Common myeloid progenitor, CD34-positive (primary cell): ENCODE results near the gene RETSAT.
"Not testable (repeated sequence)": the region's sequence is repeated elsewhere in the genome, so short reads cannot be mapped to it uniquely, and the experiment has no call there.

Source experiments
- CTCF ChIA-PET: fragments of 350-600 bp; sonication (Branson Sonifier 250); formaldehyde crosslinking; loops from one replicate; lab custom pipeline; 2021; ENCODE audit warnings: antibody characterized with exemption; lab: Charles Lee
- POLR2A ChIA-PET: fragments of 350-600 bp; sonication (Branson Sonifier 250); formaldehyde crosslinking; loops from one replicate; lab custom pipeline; 2021; ENCODE audit warnings: antibody characterized with exemption; lab: Charles Lee
- DNase-seq, 3 donors: peaks; one replicate each; pipeline versions ENCODE4 v3.0.0 to v3.0.0-alpha.2; 2013
- H3K27ac ChIP-seq, 2 experiments: 1 replicate in 1 of 2; 2 replicates in 1 of 2; pipeline ENCODE4 v1.7.0; 2013; ENCODE audit warnings: inconsistent platforms in 2 of 2, low read length in 2 of 2, mild to moderate bottlenecking in 2 of 2, low read depth in 1 of 2, moderate library complexity in 1 of 2; ENCODE audit not compliant: severe bottlenecking in 2 of 2, insufficient read depth in 1 of 2, poor library complexity in 1 of 2
- H3K27me3 ChIP-seq, 5 experiments: replicated peaks in 2 of 5; 1 replicate in 3 of 5; 2 replicates in 2 of 5; pipeline versions ENCODE4 v1.6.1 to v1.7.0; 2013; ENCODE audit warnings: low read length in 4 of 5, mild to moderate bottlenecking in 2 of 5, moderate library complexity in 2 of 5, inconsistent platforms in 1 of 5; ENCODE audit not compliant: insufficient read depth in 5 of 5, control insufficient read depth in 4 of 5
- H3K36me3 ChIP-seq, 4 experiments: 1 replicate in 2 of 4; 2 replicates in 2 of 4; pipeline versions ENCODE4 v1.6.1 to v1.7.0; 2013; ENCODE audit warnings: low read length in 3 of 4, control low read depth in 1 of 4, mild to moderate bottlenecking in 1 of 4; ENCODE audit not compliant: control insufficient read depth in 4 of 4, insufficient read depth in 4 of 4
- H3K4me1 ChIP-seq, 4 experiments: 1 replicate in 3 of 4; 2 replicates in 1 of 4; pipeline versions ENCODE4 v1.6.1 to v1.7.1; 2013; ENCODE audit warnings: low read length in 3 of 4, mild to moderate bottlenecking in 3 of 4, control low read depth in 1 of 4, inconsistent platforms in 1 of 4, moderate library complexity in 1 of 4; ENCODE audit not compliant: control insufficient read depth in 4 of 4, insufficient read depth in 4 of 4; ENCODE audit errors: control extremely low read depth in 1 of 4
- H3K4me3 ChIP-seq, 7 experiments: 1 replicate in 4 of 7; 2 replicates in 3 of 7; pipeline versions ENCODE4 v1.5.1 to v1.7.0; 2013; ENCODE audit warnings: mild to moderate bottlenecking in 7 of 7, low read length in 6 of 7, moderate library complexity in 6 of 7, inconsistent platforms in 2 of 7, low read depth in 2 of 7, control low read depth in 1 of 7; ENCODE audit not compliant: insufficient read depth in 4 of 7, control insufficient read depth in 1 of 7; ENCODE audit errors: extremely low read depth in 1 of 7
- H3K9me3 ChIP-seq, 5 experiments: 1 replicate in 4 of 5; 2 replicates in 1 of 5; pipeline versions ENCODE4 v1.6.1 to v1.7.1; 2013; ENCODE audit warnings: low read length in 4 of 5, mild to moderate bottlenecking in 2 of 5, inconsistent platforms in 1 of 5, low read depth in 1 of 5, moderate library complexity in 1 of 5; ENCODE audit not compliant: control insufficient read depth in 4 of 5, insufficient read depth in 2 of 5; ENCODE audit errors: control extremely low read depth in 1 of 5
- WGBS: methylation state at CpG from one replicate; pipeline ENCODE4 v1.1.5; 2013; ENCODE audit not compliant: insufficient coverage; 5-methylcytosine and 5-hydroxymethylcytosine counted together

The RETSAT gene

DNA sequence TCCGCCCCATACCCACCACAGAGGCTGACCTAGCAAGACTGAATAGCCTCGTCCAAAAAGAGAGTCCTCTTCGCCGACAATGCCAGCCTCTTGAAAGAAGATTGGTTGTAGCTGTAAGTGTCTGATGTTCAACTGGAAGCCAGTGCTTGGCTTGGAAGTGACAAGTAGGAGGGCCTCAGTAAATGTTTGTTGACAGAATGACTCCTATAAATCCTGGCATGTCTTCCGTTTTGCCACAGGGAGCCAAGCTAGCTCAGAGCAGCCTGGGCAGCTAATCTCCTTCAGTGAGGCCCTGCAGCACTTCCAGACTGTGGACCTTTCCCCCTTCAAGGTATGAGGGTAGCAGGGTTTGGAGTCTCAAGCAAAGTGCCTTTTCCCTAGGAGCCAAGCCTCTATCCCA lies 15.2 kb upstream of the RETSAT start:
- no peak overlapping the region for H3K4me3 ChIP-seq
- no peak overlapping the region for H3K27ac ChIP-seq
- no peak for DNase-seq
- peaks cover 6 to 13% (median 9%) of the 10 kb centered on the region in 4 experiments for H3K36me3 ChIP-seq
- H3K9me3 ChIP-seq, result no peaks in the 10 kb centered on the region
- peaks cover 0 to 6% (median 0%) of the 10 kb centered on the region in 4 experiments for H3K4me1 ChIP-seq
- 89% methylated on average over 4 of the region's 5 CpGs for WGBS
- H3K27me3 ChIP-seq, result no peaks in the 10 kb centered on the region
- CTCF ChIA-PET, result interaction anchor here (1.1 to 1.9 kb wide), 4 partner anchors 15 to 186 kb away, joined by 3 to 7 read pairs (median 4); no protein-coding TSS in a partner anchor
- POLR2A ChIA-PET, result interaction anchor here (0.9 kb wide), 1 partner anchor 15 kb away, joined by 3 read pairs; no protein-coding TSS in a partner anchor

DNA sequence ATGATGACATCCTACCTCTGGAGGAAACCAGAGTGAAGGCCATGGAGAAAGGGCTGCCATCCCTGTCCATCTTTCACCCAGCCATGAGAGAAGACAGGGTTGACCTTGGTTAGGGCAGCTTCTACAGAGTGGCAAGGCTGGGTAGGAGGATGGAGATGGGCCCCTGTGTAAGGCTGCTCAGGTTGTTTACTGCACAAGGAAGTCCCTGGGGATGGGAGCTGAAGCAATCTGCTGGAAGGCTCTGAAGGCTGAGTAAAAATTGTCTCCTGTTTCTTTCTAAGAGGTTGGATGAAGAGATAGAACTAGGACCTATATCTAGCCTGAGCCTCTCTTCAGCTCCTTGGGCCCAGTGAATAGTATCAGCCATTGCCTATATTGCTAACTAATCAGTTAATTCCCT lies 14.6 kb upstream of the RETSAT start:
- Histone ChIP-seq H3K4me1 (peaks cover 0 to 6% (median 0%) of the 10 kb centered on the region in 4 experiments), H3K9me3 (no peaks in the 10 kb centered on the region), H3K4me3 (no peak overlapping the region), H3K27me3 (no peaks in the 10 kb centered on the region), H3K36me3 (peaks cover 6 to 12% (median 8%) of the 10 kb centered on the region in 4 experiments), H3K27ac (no peak overlapping the region)
- CTCF ChIA-PET, result interaction anchor here (1.1 kb wide), 1 partner anchor 43 kb away, joined by 3 read pairs; no protein-coding TSS in a partner anchor
- POLR2A ChIA-PET, result no interaction called here
- no peak for DNase-seq

DNA sequence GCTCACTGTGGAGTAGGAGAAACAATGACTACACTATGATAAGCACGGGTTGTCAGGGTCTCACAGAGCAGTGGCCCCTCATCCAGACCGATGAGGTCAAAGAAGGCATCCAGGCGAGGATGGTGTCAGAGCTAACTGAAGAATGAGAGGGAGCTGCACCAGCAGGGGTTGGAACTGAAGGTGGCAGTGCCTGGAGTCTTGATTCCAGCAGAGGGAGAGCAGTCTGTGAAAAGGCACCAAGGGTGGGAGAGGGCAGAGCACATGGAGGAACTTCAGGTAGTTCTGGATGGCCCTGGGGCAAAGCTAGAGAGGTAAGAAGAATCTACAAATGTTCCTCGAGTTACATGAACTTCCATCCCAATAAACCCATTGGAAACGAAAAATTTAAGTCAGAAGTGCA lies 12.9 kb upstream of the RETSAT start:
- DNase-seq, result no peak
- ChIA-PET POLR2A (interaction anchor here (1.0 kb wide), 1 partner anchor 71 kb away, joined by 3 read pairs; no protein-coding TSS in a partner anchor), CTCF (interaction anchor here (1.1 to 3.5 kb wide), 3 partner anchors 10 to 40 kb away, joined by 3 to 12 read pairs (median 3); no protein-coding TSS in a partner anchor)
- Histone ChIP-seq H3K4me1 (peaks cover 0 to 6% (median 0%) of the 10 kb centered on the region in 4 experiments), H3K36me3 (peaks cover 9 to 15% (median 11%) of the 10 kb centered on the region in 4 experiments), H3K27ac (no peak overlapping the region), H3K9me3 (no peaks in the 10 kb centered on the region), H3K27me3 (no peaks in the 10 kb centered on the region), H3K4me3 (no peak overlapping the region)
- 94% methylated on average over 5 of the region's 5 CpGs for WGBS

DNA sequence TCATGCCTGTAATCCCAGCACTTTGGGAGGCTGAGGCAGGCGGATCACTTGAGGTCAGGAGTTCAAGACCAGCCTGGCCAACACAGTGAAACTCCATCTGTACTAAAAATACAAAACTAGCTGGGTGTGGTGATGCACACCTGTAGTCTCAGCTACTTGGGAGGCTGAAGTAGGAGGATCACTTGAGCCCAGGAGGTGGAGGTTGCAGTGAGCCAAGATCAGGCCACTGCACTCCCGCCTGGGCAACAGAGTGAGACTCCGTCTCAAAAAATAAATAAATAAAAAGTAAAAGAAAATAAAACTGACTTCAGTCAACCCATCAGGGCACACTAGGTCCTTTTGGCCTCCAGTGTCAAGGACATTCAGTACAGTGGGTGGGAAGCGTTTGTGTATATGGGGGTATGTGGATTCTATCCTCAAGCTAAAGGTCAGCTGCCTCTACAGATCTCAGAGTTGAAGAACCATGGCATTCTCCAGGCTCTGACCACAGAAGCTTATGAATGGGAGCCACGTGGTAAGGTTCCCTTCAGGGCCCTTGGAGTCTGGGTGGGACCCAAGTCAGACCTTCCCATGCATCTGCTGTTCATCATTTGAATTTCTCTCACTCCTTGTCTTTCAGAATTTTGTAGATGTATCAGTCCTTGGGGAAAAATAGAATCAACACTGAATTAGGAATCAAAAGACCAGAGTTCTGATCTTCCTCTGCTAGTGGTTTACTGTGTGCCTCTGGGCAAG lies 8.5 kb upstream of the RETSAT start:
- POLR2A ChIA-PET, H3K4me1 ChIP-seq, H3K4me3 ChIP-seq, H3K27ac ChIP-seq, DNase-seq, H3K9me3 ChIP-seq, H3K27me3 ChIP-seq: not testable (repeated sequence)
- 94% methylated on average over 2 of the region's 5 CpGs for WGBS
- CTCF ChIA-PET, result interaction anchor here (0.8 kb wide), 1 partner anchor 29 kb away, joined by 4 read pairs; no protein-coding TSS in a partner anchor
- H3K36me3 ChIP-seq, result peaks cover 6 to 20% (median 12%) of the 10 kb centered on the region in 4 experiments

DNA sequence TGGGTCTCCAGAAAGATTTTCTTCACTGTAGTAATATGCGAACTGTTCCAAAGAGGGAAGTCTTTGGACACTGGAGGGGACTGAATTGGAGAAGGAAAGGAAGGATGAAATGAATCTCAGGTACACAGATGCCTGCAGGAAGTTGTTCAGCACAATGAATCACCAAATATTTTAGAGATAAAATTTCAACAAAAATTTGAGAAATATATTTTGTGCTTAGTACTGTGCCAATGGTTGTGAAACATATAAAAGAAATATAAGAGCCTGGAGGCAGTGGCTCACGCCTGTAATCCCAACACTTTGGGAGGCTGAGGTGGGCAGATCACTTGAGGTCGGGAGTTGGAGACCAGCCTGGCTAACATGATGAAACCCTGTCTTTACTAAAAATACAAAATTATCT lies 3.4 kb upstream of the RETSAT start:
- CTCF ChIA-PET, result interaction anchor here (0.9 kb wide), 1 partner anchor 18 kb away, joined by 3 read pairs; no protein-coding TSS in a partner anchor
- no peak for DNase-seq
- Histone ChIP-seq H3K4me3 (no peak overlapping the region), H3K27me3 (no peaks in the 10 kb centered on the region), H3K4me1 (peaks cover 4 to 24% (median 22%) of the 10 kb centered on the region in 4 experiments), H3K36me3 (peaks cover 7 to 22% (median 11%) of the 10 kb centered on the region in 4 experiments), H3K27ac (no peak overlapping the region), H3K9me3 (no peaks in the 10 kb centered on the region)
- 100% methylated on average over 2 of the region's 3 CpGs for WGBS
- POLR2A ChIA-PET, result no interaction called here

DNA sequence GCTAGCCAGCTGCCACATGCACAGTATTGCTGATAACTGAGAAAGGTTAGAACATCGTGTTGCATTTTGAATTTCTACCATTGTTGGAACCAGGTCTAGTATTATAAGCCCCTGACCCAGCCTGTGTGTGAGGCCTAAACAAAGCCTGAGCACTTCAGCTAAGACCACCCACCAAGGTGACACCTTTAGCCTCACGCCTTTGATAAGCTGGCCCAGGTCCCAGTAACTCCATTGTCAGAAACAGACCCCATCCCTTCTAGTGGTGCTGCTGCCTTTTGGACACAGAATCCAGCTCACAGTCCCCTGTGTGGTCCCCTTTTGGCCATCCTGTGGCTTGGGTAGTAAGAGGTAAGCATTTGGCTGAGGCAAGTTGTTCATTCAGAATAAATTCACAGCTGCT lies 1.9 kb upstream of the RETSAT start:
- 88% methylated on average over 1 of the region's 2 CpGs for WGBS
- POLR2A ChIA-PET, result interaction anchor here (2.4 kb wide), 1 partner anchor 29 kb away, joined by 12 read pairs; the partner anchor contains the start of gene TGOLN2
- Histone ChIP-seq H3K4me3 (no peak overlapping the region), H3K27ac (no peak overlapping the region), H3K27me3 (no peaks in the 10 kb centered on the region), H3K4me1 (peaks cover 4 to 24% (median 22%) of the 10 kb centered on the region in 4 experiments), H3K9me3 (no peaks in the 10 kb centered on the region), H3K36me3 (peaks cover 7 to 28% (median 11%) of the 10 kb centered on the region in 4 experiments)
- CTCF ChIA-PET, result interaction anchor here (0.8 to 1.6 kb wide), 5 partner anchors 11 to 196 kb away, joined by 3 to 4 read pairs (median 3); no protein-coding TSS in a partner anchor
- no peak for DNase-seq
